ENCODE results near the gene RAD51B.
A peak's percentile ranks its signal among the peaks of the same experiment; 100 is the strongest.
"Not testable (repeated sequence)": the region's sequence is repeated elsewhere in the genome, so short reads cannot be mapped to it uniquely, and the experiment has no call there.

The RAD51B gene

GRCh38 chr14:67965696-67966095 is 146.1 kb downstream of the RAD51B start:
- POLR2A ChIA-PET (ENCODE audit: low non-redundant PET) = no interaction called here
- TF ChIP-seq CTCF (conservative IDR thresholded peaks at IDR 0.05; ENCODE audit: low read depth) = no peak
- no peak overlapping the region for H3K27ac ChIP-seq
- CTCF ChIA-PET = no interaction called here
- DNase-seq (ENCODE audit: low spot score) = no peak

- no peak overlapping the region for H3K27ac ChIP-seq
- CTCF ChIA-PET = no interaction called here
- TF ChIP-seq CTCF (conservative IDR thresholded peaks at IDR 0.05; ENCODE audit: low read depth) = no peak
- no peak for DNase-seq (ENCODE audit: low spot score)
- POLR2A ChIA-PET (ENCODE audit: low non-redundant PET) = no interaction called here
Observed at GRCh38 chr14:67967206-67967605, 147.6 kb downstream of the RAD51B start.

GRCh38 chr14:67967970-67968369 is 148.4 kb downstream of the RAD51B start:
- H3K27ac ChIP-seq; POLR2A ChIA-PET (ENCODE audit: low non-redundant PET); DNase-seq (ENCODE audit: low spot score); CTCF ChIA-PET: not testable (repeated sequence)

GRCh38 chr14:67970923-67971322 is 151.3 kb downstream of the RAD51B start:
- ChIA-PET POLR2A (ENCODE audit: low non-redundant PET) (no interaction called here), CTCF (no interaction called here)
- H3K27ac ChIP-seq = no peak overlapping the region
- DNase-seq (ENCODE audit: low spot score) = peak; percentile 5
- TF ChIP-seq CTCF (conservative IDR thresholded peaks at IDR 0.05; ENCODE audit: low read depth) = no peak

GRCh38 chr14:67971627-67972625 is 152.3 kb downstream of the RAD51B start:
- ChIA-PET POLR2A (ENCODE audit: low non-redundant PET) (no interaction called here), CTCF (interaction anchor here (0.6 kb wide), 2 partner anchors 12 to 872 kb away, joined by 3 to 9 read pairs; no protein-coding TSS in a partner anchor)

GRCh38 chr14:67973436-67973835 is 153.9 kb downstream of the RAD51B start:
- H3K27ac ChIP-seq = no peak overlapping the region
- CTCF ChIA-PET = no interaction called here
- DNase-seq (ENCODE audit: low spot score) = no peak
- no peak for TF ChIP-seq CTCF (conservative IDR thresholded peaks at IDR 0.05; ENCODE audit: low read depth)
- POLR2A ChIA-PET (ENCODE audit: low non-redundant PET) = no interaction called here

More at GRCh38 chr14:67971627-67972625, 152.3 kb downstream of the RAD51B start:
- DNase-seq (ENCODE audit: low spot score) = peak; percentile 17
- no peak overlapping the region for H3K27ac ChIP-seq
- TF ChIP-seq CTCF (conservative IDR thresholded peaks at IDR 0.05; ENCODE audit: low read depth) = no peak

DNA sequence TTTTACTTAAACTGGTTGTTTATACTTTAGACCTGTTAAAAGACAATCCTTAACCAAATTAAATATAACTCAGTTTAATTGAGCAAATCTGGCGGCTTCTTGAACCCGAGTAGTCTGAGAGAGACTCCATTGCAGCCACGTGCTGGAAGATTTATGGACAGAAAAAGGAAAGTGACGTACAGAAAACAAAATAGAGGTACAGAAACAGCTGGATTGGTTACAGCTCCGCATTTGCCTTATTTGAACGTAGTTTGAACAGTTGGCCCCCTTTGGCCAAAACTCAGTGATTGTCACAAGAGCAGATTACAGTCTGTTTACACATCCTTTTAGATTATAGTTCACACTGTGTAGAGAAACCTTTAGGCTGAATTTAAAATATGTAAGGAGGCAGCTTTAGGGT is 155.9 kb downstream of the RAD51B start:
- TF ChIP-seq CTCF (conservative IDR thresholded peaks at IDR 0.05; ENCODE audit: low read depth) = no peak
- CTCF ChIA-PET = no interaction called here
- H3K27ac ChIP-seq = no peak overlapping the region
- POLR2A ChIA-PET (ENCODE audit: low non-redundant PET) = no interaction called here
- DNase-seq (ENCODE audit: low spot score) = no peak

All from RWPE1 (cell line).